Muscle layer of duodenum (tissue), 2 donors: ENCODE data around the gene ZNF670.
A peak's percentile ranks its signal among the peaks of the same experiment; 100 is the strongest.

Experiments used
- H3K27ac ChIP-seq: one replicate; pipeline ENCODE4 v1.7.0; 2013; ENCODE audit warnings: mild to moderate bottlenecking, low read length
- H3K27me3 ChIP-seq: one replicate; pipeline ENCODE4 v1.7.0; 2013; ENCODE audit warnings: low read depth, mild to moderate bottlenecking, control low read depth, low read length
- H3K36me3 ChIP-seq, 2 donors: one replicate each; pipeline ENCODE4 v1.7.0; 2013; ENCODE audit warnings: low read length in 2 of 2, control low read depth in 1 of 2, mild to moderate bottlenecking in 1 of 2; ENCODE audit not compliant: insufficient read depth in 2 of 2, control insufficient read depth in 1 of 2
- H3K4me1 ChIP-seq, 2 donors: one replicate each; pipeline ENCODE4 v1.7.0; 2013; ENCODE audit warnings: low read length in 2 of 2, mild to moderate bottlenecking in 2 of 2, control low read depth in 1 of 2, moderate library complexity in 1 of 2; ENCODE audit not compliant: insufficient read depth in 2 of 2, control insufficient read depth in 1 of 2
- H3K4me3 ChIP-seq, 2 donors: one replicate each; pipeline ENCODE4 v1.7.0; 2013; ENCODE audit warnings: low read length in 2 of 2, low read depth in 1 of 2, mild to moderate bottlenecking in 1 of 2
- H3K9me3 ChIP-seq, 2 donors: one replicate each; pipeline ENCODE4 v1.7.0; 2013; ENCODE audit warnings: low read length in 2 of 2, control low read depth in 1 of 2, mild to moderate bottlenecking in 1 of 2; ENCODE audit not compliant: control insufficient read depth in 1 of 2
- donor health status: healthy.

The ZNF670 gene

GRCh38 chr1:247084771-247085170 is 6.2 kb upstream of the ZNF670 start:
- no peak overlapping the region for H3K4me3 ChIP-seq
- no peaks in the 10 kb centered on the region for H3K36me3 ChIP-seq
- no peak overlapping the region for H3K27ac ChIP-seq
- no peaks in the 10 kb centered on the region for H3K27me3 ChIP-seq
- H3K4me1 ChIP-seq = no peaks in the 10 kb centered on the region
- no peaks in the 10 kb centered on the region for H3K9me3 ChIP-seq

DNA sequence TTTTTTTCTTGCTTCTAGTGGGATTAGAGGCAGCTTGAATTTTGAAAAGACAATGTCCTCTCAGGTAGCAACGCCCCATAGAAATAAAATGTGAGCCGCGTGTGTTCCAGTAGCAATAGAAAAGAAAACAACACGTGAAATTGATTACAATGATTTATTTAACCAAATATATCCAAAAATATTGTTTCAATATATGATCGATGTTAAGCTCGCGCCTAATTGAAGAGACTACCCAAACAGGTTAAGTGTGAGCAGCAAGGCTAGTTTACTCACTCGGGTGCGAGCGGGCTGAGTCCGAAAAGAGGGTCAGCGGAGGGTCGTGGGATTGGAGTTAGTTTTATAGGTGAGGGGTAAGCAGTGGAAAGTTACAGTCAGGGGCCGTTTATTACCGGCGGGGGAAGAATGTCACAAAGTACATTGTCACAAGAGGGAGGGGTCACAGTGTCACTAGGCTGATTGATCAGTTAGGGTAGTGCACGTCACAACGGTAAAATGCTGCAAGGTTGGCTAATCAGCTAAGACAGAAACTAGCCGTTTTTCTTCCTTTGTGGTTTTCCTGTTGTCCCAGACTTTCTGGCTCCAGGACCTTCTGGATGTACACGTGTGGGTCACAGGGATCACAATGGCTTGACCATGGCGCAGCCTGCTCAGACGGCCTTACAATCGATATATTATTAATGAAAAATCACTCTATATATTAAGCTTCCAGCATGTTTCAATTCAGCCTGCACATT is 697 bp upstream of the ZNF670 start:
- Histone ChIP-seq H3K9me3 (no peaks in the 10 kb centered on the region), H3K27ac (peak overlapping the region; percentile 69), H3K27me3 (no peaks in the 10 kb centered on the region), H3K4me1 (peaks cover 4 to 8% of the 10 kb centered on the region in 2 donors), H3K4me3 (peak overlapping the region; percentile 84 to 88), H3K36me3 (no peaks in the 10 kb centered on the region)

DNA sequence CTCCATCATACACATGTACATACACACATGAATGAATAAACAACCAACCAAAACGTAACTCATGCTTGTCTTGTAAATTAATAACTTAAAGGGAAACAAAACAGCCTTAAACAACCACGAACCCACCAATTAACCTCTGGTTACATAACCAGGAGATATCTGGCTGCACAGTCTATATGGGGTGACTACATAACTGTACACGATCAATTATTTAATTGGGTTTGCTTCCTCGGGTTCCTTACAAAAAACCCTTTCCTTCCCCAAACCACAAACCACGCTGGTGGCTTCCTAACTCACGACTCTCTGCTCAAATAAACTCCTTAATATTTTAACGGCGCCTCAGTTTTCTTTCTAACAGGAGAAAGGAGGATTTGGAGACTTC is 744 bp downstream of the ZNF670 start:
- no peaks in the 10 kb centered on the region for H3K36me3 ChIP-seq
- peak overlapping the region; percentile 69 for H3K27ac ChIP-seq
- peaks cover 4 to 8% of the 10 kb centered on the region in 2 donors for H3K4me1 ChIP-seq
- H3K27me3 ChIP-seq = no peaks in the 10 kb centered on the region
- H3K4me3 ChIP-seq = peak overlapping the region; percentile 84 to 88
- H3K9me3 ChIP-seq = no peaks in the 10 kb centered on the region

GRCh38 chr1:247077213-247077612 is 1.4 kb downstream of the ZNF670 start:
- H3K9me3 ChIP-seq = no peaks in the 10 kb centered on the region
- H3K4me3 ChIP-seq = peak overlapping the region in 1 of 2 donors; percentile 88
- H3K4me1 ChIP-seq = peaks cover 4 to 8% of the 10 kb centered on the region in 2 donors
- H3K27me3 ChIP-seq = no peaks in the 10 kb centered on the region
- H3K27ac ChIP-seq = no peak overlapping the region
- no peaks in the 10 kb centered on the region for H3K36me3 ChIP-seq

- Histone ChIP-seq H3K36me3 (no peaks in the 10 kb centered on the region), H3K4me3 (no peak overlapping the region), H3K27ac (no peak overlapping the region), H3K4me1 (no peaks in the 10 kb centered on the region), H3K9me3 (peaks cover 0 to 4% of the 10 kb centered on the region in 2 donors), H3K27me3 (no peaks in the 10 kb centered on the region)
Measured at GRCh38 chr1:247070645-247071044, 8.0 kb downstream of the ZNF670 start.

GRCh38 chr1:247064304-247064703 is 14.3 kb downstream of the ZNF670 start:
- H3K27ac ChIP-seq = no peak overlapping the region
- H3K36me3 ChIP-seq = no peaks in the 10 kb centered on the region
- H3K27me3 ChIP-seq = no peaks in the 10 kb centered on the region
- H3K4me1 ChIP-seq = no peaks in the 10 kb centered on the region
- H3K4me3 ChIP-seq = no peak overlapping the region
- H3K9me3 ChIP-seq = peaks cover 0 to 6% of the 10 kb centered on the region in 2 donors

GRCh38 chr1:247060771-247061170 is 17.8 kb downstream of the ZNF670 start:
- Histone ChIP-seq H3K4me3 (no peak overlapping the region), H3K36me3 (no peaks in the 10 kb centered on the region), H3K27me3 (no peaks in the 10 kb centered on the region), H3K27ac (no peak overlapping the region), H3K4me1 (no peaks in the 10 kb centered on the region), H3K9me3 (peaks cover 5 to 10% of the 10 kb centered on the region in 2 donors)

- no peaks in the 10 kb centered on the region for H3K27me3 ChIP-seq
- peaks cover 0 to 5% of the 10 kb centered on the region in 2 donors for H3K4me1 ChIP-seq
- no peak overlapping the region for H3K27ac ChIP-seq
- no peak overlapping the region for H3K4me3 ChIP-seq
- H3K9me3 ChIP-seq = peaks cover 9 to 30% of the 10 kb centered on the region in 2 donors
- no peaks in the 10 kb centered on the region for H3K36me3 ChIP-seq
Measured at GRCh38 chr1:247056071-247056470, 22.5 kb downstream of the ZNF670 start.

- peaks cover 9 to 30% of the 10 kb centered on the region in 2 donors for H3K9me3 ChIP-seq
- H3K4me1 ChIP-seq = peaks cover 0 to 5% of the 10 kb centered on the region in 2 donors
- H3K27ac ChIP-seq = no peak overlapping the region
- no peak overlapping the region for H3K4me3 ChIP-seq
- no peaks in the 10 kb centered on the region for H3K36me3 ChIP-seq
- no peaks in the 10 kb centered on the region for H3K27me3 ChIP-seq
Measured at GRCh38 chr1:247054992-247055415, 23.6 kb downstream of the ZNF670 start.

GRCh38 chr1:247047702-247048101 is 30.9 kb downstream of the ZNF670 start:
- Histone ChIP-seq H3K4me1 (no peaks in the 10 kb centered on the region), H3K36me3 (peaks cover 0 to 4% of the 10 kb centered on the region in 2 donors), H3K9me3 (peaks cover 8 to 27% of the 10 kb centered on the region in 2 donors), H3K27ac (no peak overlapping the region), H3K4me3 (no peak overlapping the region), H3K27me3 (no peaks in the 10 kb centered on the region)

DNA sequence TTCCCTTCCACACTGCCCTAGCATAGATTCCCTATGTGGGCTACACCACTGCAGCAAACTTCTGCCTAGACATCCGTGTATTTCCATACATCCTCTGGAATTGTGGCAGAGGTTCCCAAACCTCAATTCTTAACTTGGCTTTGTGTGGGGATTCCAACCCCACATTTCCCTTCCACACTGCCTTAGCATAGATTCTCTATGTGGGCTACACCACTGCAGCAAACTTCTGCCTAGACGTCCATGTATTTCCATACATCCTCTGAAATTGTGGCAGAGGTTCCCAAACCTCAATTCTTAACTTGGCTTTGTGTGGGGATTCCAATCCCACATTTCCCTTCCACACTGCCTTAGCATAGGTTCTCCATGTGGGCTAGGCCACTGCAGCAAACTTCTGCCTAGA is 31.4 kb downstream of the ZNF670 start:
- peaks cover 4 to 27% of the 10 kb centered on the region in 2 donors for H3K9me3 ChIP-seq
- H3K4me3 ChIP-seq = peak overlapping the region in 1 of 2 donors; percentile 1
- H3K36me3 ChIP-seq = peaks cover 0 to 4% of the 10 kb centered on the region in 2 donors
- H3K27me3 ChIP-seq = no peaks in the 10 kb centered on the region
- H3K27ac ChIP-seq = no peak overlapping the region
- H3K4me1 ChIP-seq = no peaks in the 10 kb centered on the region

- Histone ChIP-seq H3K27me3 (no peaks in the 10 kb centered on the region), H3K9me3 (peaks cover 7 to 32% of the 10 kb centered on the region in 2 donors), H3K27ac (no peak overlapping the region), H3K36me3 (peaks cover 0 to 17% of the 10 kb centered on the region in 2 donors), H3K4me1 (no peaks in the 10 kb centered on the region), H3K4me3 (no peak overlapping the region)
Measured at GRCh38 chr1:247043406-247043805, 35.2 kb downstream of the ZNF670 start.
